ENCODE results near the gene TMEM131L.
A peak's percentile ranks its signal among the peaks of the same experiment; 100 is the strongest.

The TMEM131L gene

DNA sequence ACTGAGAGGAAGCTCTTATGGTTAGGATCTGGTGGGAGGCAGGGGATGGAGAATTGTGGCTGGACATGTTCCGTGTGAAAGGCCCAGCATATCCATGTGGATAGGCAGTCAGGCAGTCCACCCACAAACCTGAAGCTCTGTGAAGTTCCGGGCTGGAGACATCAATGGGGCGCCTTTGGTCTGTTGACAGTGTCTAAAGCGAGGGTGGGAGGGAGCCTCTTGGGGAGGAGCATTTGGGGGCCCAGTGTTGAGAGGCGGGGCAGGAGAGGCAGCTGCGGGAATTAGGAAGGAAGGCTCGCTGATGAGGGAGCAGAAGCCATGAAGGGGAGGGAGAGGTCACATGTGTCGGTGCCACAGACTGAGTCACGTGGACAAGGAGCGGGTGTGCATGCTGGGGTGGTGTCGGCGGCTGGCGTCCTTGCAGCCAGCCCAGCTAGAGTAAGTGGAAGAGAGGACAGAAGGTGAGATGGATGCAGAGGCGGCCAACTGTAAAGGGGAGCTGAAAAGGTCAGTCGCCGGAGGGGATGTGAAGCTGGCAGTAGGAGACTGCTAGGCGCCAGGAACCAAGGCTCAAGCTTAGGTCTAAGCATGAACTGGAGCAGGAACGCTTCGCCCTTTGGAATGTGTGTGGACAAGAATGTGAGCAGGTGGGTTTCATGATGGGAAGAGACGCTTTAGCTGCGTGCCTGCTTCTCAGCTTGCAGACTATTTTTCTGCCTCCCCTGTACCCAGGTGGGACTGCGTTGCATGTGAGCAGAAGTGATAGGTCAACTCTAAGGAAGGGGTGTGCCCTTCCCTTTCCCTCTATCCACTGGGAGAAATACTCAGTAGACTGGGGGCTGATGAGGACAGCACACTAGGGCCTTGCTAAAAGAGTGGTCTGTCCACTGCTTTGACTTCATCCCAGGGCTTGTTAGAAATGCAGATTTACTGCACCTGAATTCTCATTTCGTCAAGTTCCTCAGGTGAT is 174.0 kb downstream of the TMEM131L start:
- no peak for DNase-seq (ENCODE audit: insufficient read length, low spot score)
- no peak for TF ChIP-seq PAX5 (IDR thresholded peaks at IDR 0.05; ENCODE audit: insufficient read depth, low read length, severe bottlenecking)
- TF ChIP-seq POLR2A (IDR thresholded peaks at IDR 0.05; ENCODE audit: low read depth, low read length), result no peak
- no peak for TF ChIP-seq POU2F2 (IDR thresholded peaks at IDR 0.05; ENCODE audit: low read depth, low read length)
- no peak for TF ChIP-seq TAF1 (IDR thresholded peaks at IDR 0.05; ENCODE audit: low read depth, low read length)
- no peak for TF ChIP-seq SPI1 (IDR thresholded peaks at IDR 0.05; ENCODE audit: low read depth, low read length)
- TF ChIP-seq POLR2AphosphoS5 (IDR thresholded peaks at IDR 0.05; ENCODE audit: low read depth, low read length), result no peak
- FAIRE-seq, result no peak

DNA sequence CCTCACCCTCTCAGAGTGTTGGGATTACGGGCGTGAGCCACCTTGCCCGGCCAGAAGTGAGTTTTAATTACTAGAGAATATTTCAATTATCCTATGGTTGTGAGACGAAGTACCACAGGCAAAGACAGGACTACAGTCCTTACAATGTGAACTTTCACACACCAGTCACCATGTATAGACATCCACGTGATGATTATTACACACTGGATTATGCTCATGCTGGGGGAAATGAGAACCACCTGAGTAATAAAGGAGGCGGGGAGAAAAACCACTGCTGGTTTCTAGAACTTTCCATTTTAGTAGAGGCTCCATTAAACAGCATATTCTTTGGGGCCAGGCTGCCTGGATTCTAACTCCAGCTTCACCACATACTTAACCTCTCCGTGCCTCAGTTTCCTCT is 175.4 kb downstream of the TMEM131L start:
- FAIRE-seq (peak; percentile 75), DNase-seq (ENCODE audit: insufficient read length, low spot score) (no peak)
- TF ChIP-seq POLR2A (IDR thresholded peaks at IDR 0.05; ENCODE audit: low read depth, low read length) (no peak), SPI1 (IDR thresholded peaks at IDR 0.05; ENCODE audit: low read depth, low read length) (peak; percentile 28; the same call in 1 of the 2 replicates)

DNA sequence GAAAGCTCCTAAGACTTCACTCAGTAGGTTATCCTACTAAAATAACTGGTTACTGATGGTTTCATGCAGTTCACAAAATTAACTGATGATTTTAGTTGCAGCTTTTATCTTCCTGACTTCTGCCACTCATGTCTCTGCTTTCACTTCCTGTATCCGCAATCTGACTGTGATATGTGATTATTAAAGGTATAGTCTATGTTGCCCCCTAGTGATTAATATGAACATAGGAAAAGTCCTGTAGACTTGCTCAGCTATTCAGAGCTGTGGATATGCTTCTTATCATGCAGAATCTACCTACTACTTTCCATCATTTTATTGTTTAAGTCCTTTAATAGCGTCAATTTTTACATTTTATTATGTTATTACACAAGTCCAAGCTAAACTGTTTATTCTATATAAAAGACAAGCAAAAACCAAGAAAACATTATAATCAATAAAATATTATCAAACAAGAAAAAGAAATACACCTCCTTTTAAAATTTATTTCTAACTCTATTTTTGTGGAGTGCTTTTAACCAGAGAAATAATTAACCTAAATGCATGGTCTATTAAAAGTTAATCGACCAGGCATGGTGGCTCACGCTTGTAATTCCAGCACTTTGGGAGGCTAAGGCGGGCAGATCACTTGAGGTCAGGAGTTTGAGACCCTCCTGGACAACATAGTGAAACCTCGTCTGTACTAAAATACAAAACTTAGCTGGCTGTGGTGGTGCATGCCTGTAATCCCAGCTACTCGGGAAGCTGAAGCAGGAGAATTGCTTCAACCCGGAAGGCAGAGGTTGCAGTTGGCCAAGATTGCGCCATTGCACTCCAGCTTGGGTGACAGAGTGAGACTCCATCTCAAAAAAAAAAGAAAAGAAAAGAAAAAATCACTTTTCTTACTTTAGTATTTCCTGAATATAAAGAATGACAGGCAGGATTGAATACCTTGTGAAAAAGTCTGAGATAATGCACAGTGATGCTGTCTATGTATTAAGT is 177.5 kb downstream of the TMEM131L start:
- TF ChIP-seq SPI1 (IDR thresholded peaks at IDR 0.05; ENCODE audit: low read depth, low read length) (peak; percentile 95), PAX5 (IDR thresholded peaks at IDR 0.05; ENCODE audit: insufficient read depth, low read length, severe bottlenecking) (no peak)
- FAIRE-seq, result peak; percentile 89
- peak; percentile 37 for DNase-seq (ENCODE audit: insufficient read length, low spot score)

DNA sequence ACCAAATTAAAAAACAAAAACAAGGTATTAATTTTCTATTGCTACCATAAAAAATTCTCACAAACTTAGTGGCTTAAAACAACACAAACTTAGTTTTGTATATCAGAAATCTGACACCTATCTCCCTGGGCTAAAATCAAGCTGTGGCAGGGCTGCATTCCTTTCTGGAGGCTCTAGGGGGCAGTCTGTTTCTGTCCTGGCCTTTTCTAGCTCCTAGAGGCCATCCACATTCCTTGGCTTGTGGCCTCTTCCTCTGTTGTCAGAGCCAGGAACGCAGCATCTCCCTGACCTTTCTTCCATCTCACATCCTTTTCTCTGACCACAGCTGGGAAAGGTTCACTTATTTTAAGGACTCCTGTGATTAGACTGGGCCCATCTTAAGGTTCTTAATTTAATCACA is 179.0 kb downstream of the TMEM131L start:
- FAIRE-seq (no peak), DNase-seq (ENCODE audit: insufficient read length, low spot score) (no peak)
- TF ChIP-seq POU2F2 (IDR thresholded peaks at IDR 0.05; ENCODE audit: low read depth, low read length), result no peak
- TF ChIP-seq POLR2A (IDR thresholded peaks at IDR 0.05; ENCODE audit: low read depth, low read length), result no peak
- TF ChIP-seq TAF1 (IDR thresholded peaks at IDR 0.05; ENCODE audit: low read depth, low read length), result no peak
- TF ChIP-seq SPI1 (IDR thresholded peaks at IDR 0.05; ENCODE audit: low read depth, low read length), result no peak
- TF ChIP-seq PAX5 (IDR thresholded peaks at IDR 0.05; ENCODE audit: insufficient read depth, low read length, severe bottlenecking), result no peak
- no peak for TF ChIP-seq POLR2AphosphoS5 (IDR thresholded peaks at IDR 0.05; ENCODE audit: low read depth, low read length)

DNA sequence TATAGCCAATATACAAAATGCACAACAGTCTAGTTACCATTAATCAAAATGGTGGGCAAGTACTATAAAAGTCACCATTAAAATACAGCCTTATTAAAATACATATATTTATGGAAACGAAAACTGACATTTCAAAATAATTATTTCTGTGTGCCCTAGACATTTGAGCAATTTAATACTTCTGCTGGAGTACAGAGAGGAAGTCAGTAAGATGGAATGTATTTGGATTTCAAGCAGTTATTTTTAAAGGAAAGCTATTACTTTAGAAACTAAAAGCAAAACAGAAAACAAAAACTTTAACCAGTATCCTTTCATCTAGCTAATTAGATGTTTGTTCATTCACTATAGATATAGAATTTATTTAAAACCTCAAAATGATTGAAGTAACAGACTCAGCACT is 180.1 kb downstream of the TMEM131L start:
- no peak for DNase-seq (ENCODE audit: insufficient read length, low spot score)
- TF ChIP-seq SPI1 (IDR thresholded peaks at IDR 0.05; ENCODE audit: low read depth, low read length), result no peak
- TF ChIP-seq POU2F2 (IDR thresholded peaks at IDR 0.05; ENCODE audit: low read depth, low read length), result no peak
- TF ChIP-seq POLR2AphosphoS5 (IDR thresholded peaks at IDR 0.05; ENCODE audit: low read depth, low read length), result no peak
- TF ChIP-seq PAX5 (IDR thresholded peaks at IDR 0.05; ENCODE audit: insufficient read depth, low read length, severe bottlenecking), result no peak
- no peak for TF ChIP-seq TAF1 (IDR thresholded peaks at IDR 0.05; ENCODE audit: low read depth, low read length)
- TF ChIP-seq POLR2A (IDR thresholded peaks at IDR 0.05; ENCODE audit: low read depth, low read length), result no peak
- FAIRE-seq, result no peak

DNA sequence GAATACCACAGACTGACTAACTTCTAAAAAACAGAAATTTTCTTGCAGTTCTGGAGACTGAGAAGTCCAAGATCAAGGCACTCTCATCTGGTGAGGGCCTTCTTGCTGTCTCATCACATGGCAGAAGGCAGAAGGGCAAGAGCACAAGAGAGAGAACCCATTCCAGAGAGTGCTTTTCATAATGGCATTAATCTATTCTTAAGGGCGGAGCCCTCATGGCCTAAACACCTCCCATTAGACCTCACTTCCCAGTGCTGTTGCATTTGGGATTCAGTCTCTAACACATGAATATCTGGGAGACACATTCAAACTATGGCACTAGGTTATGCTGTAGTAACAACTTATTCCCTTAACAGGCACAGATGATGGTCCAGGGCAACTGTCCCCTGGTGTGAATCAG is 180.8 kb downstream of the TMEM131L start:
- DNase-seq (ENCODE audit: insufficient read length, low spot score), result no peak
- FAIRE-seq, result no peak
- TF ChIP-seq SPI1 (IDR thresholded peaks at IDR 0.05; ENCODE audit: low read depth, low read length) (no peak), POU2F2 (IDR thresholded peaks at IDR 0.05; ENCODE audit: low read depth, low read length) (no peak), POLR2A (IDR thresholded peaks at IDR 0.05; ENCODE audit: low read depth, low read length) (no peak), POLR2AphosphoS5 (IDR thresholded peaks at IDR 0.05; ENCODE audit: low read depth, low read length) (no peak), TAF1 (IDR thresholded peaks at IDR 0.05; ENCODE audit: low read depth, low read length) (no peak), PAX5 (IDR thresholded peaks at IDR 0.05; ENCODE audit: insufficient read depth, low read length, severe bottlenecking) (no peak)

DNA sequence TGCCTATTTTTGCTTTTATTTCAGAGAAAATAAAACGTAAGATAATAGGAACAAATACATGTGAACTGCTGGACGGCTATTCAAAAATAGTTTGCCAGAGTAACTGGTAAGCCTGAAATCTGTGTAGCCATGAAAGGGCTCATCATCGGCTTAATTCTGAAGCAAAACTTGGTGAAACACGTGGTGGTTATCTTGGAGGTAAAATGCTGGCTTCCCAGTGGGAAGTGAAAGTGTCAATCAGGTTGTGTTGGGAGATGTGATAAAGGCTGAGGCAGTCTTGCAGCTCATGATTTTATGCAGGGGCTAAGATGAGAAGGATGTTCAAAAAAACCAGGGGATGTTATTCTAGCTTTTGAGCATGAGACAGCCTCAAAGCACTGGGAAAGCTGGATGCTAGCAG is 181.8 kb downstream of the TMEM131L start:
- DNase-seq (ENCODE audit: insufficient read length, low spot score) (no peak), FAIRE-seq (no peak)
- TF ChIP-seq SPI1 (IDR thresholded peaks at IDR 0.05; ENCODE audit: low read depth, low read length) (no peak), TAF1 (IDR thresholded peaks at IDR 0.05; ENCODE audit: low read depth, low read length) (no peak), PAX5 (IDR thresholded peaks at IDR 0.05; ENCODE audit: insufficient read depth, low read length, severe bottlenecking) (no peak), POU2F2 (IDR thresholded peaks at IDR 0.05; ENCODE audit: low read depth, low read length) (no peak), POLR2A (IDR thresholded peaks at IDR 0.05; ENCODE audit: low read depth, low read length) (no peak), POLR2AphosphoS5 (IDR thresholded peaks at IDR 0.05; ENCODE audit: low read depth, low read length) (no peak)

DNA sequence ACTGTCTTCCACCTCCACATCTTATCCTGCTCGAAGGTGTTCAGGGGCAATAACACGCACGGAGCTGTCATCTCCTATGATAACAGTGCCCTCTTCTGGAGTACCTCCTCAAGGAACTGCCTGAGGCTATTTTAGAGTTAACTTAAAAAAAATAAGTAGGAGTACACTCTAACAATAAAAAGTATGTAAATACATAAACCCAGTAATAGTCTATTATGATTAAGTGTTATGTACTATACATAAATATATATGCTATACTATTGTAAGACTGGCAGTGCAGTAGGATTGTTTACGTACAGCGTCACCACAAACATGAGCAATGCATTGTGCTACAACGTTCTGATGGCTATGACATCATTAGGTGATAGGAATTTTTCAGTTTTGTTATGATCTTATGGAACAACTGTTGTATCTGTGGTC is 183.4 kb downstream of the TMEM131L start:
- FAIRE-seq (no peak), DNase-seq (ENCODE audit: insufficient read length, low spot score) (no peak)
- TF ChIP-seq PAX5 (IDR thresholded peaks at IDR 0.05; ENCODE audit: insufficient read depth, low read length, severe bottlenecking) (no peak), SPI1 (IDR thresholded peaks at IDR 0.05; ENCODE audit: low read depth, low read length) (no peak), POU2F2 (IDR thresholded peaks at IDR 0.05; ENCODE audit: low read depth, low read length) (no peak), TAF1 (IDR thresholded peaks at IDR 0.05; ENCODE audit: low read depth, low read length) (no peak), POLR2A (IDR thresholded peaks at IDR 0.05; ENCODE audit: low read depth, low read length) (no peak), POLR2AphosphoS5 (IDR thresholded peaks at IDR 0.05; ENCODE audit: low read depth, low read length) (no peak)

DNA sequence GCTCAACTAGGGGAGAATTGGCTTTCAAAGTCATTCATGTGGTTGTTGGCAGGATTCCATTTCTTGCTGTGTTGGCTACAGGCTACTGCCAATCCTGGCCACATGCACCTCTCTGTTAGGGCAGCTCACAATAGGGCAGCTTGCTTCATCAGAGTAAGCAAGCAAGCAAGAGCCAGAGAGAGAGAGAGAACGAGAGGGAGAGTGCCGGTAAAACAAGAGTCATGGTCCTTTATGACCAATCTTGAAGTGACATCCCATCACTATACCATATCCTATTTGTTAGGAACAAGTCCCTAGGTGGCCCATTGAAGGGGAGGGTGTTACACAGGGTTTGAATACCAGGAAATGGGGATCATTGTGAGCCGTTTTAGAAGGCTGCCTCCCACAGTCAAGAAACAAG is 185.0 kb downstream of the TMEM131L start:
- DNase-seq (ENCODE audit: insufficient read length, low spot score), result no peak
- TF ChIP-seq POLR2AphosphoS5 (IDR thresholded peaks at IDR 0.05; ENCODE audit: low read depth, low read length) (no peak), POLR2A (IDR thresholded peaks at IDR 0.05; ENCODE audit: low read depth, low read length) (no peak), PAX5 (IDR thresholded peaks at IDR 0.05; ENCODE audit: insufficient read depth, low read length, severe bottlenecking) (no peak), SPI1 (IDR thresholded peaks at IDR 0.05; ENCODE audit: low read depth, low read length) (no peak), POU2F2 (IDR thresholded peaks at IDR 0.05; ENCODE audit: low read depth, low read length) (no peak), TAF1 (IDR thresholded peaks at IDR 0.05; ENCODE audit: low read depth, low read length) (no peak)
- no peak for FAIRE-seq
